HCT116 (cell line): ENCODE measurements around the gene PGGHG. TPM values are rescaled to one million over a fixed set of nuclear protein-coding genes. Genes with fewer than 3 reads are reported as not detected.

Experiments
- CEBPB ChIP-seq: IDR thresholded peaks from 2 replicates; pipeline ENCODE4 v1.6.1; 2012; ENCODE audit warnings: low read depth
- EZH2phosphoT487 ChIP-seq: fragments of 200-600 bp; IDR thresholded peaks from 2 replicates; pipeline ENCODE4 v1.6.1; 2018; ENCODE audit warnings: antibody characterized with exemption, borderline replicate concordance
- ZBTB33 ChIP-seq: IDR thresholded peaks from 2 replicates; pipeline ENCODE4 v1.6.1; 2011; ENCODE audit warnings: mild to moderate bottlenecking, low read length, moderate library complexity; ENCODE audit not compliant: insufficient replicate concordance; ENCODE audit errors: extremely low read depth
- ZNF274 ChIP-seq: fragments of 200-500 bp; sonication (Bioruptor generic); IDR thresholded peaks from 2 replicates; pipeline ENCODE4 v1.6.1; 2014; ENCODE audit warnings: mild to moderate bottlenecking, low read depth, low read length, inconsistent platforms
- total RNA-seq: library from RNA; stranded (reverse); gene quantifications from one replicate; pipeline ENCODE4 v1.2.1, GENCODE V29; 2021; ENCODE audit not compliant: unreplicated experiment
- TF ChIP-seq, protein P1 (sequence below): IDR thresholded peaks from 2 replicates; pipeline ENCODE4 v1.6.1; 2012; ENCODE audit warnings: low read depth

The PGGHG gene
- total RNA-seq, 1 experiment from 2014 or later: 57.5 TPM

DNA sequence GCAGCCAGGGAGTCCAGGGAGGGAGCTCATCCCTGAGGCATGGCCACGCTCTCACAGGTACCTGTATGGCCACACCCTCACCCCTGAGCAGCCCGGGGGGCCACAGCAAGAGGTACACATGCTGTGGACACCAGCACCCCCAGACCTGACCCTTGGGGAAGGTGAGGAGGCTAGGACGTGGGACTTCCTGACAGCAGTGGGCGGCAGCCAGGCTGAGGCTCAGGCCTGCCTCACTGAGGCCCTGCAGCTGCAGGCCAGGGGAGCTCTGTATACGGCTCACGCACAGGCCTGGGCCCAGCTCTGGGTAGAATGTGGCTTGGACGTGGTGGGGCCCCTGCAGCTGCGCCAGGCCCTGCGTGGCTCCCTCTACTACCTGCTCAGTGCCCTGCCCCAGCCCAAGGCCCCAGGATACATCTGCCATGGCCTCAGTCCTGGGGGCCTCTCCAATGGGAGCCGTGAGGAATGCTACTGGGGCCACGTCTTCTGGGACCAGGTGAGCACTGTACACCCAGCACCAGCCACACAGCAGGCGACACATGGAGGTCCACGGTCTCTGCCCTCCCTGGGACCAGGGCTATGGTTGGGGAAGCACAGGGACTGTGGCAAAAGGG lies 1.8 kb downstream of the PGGHG start (continued):
- TF ChIP-seq, protein P1, sequence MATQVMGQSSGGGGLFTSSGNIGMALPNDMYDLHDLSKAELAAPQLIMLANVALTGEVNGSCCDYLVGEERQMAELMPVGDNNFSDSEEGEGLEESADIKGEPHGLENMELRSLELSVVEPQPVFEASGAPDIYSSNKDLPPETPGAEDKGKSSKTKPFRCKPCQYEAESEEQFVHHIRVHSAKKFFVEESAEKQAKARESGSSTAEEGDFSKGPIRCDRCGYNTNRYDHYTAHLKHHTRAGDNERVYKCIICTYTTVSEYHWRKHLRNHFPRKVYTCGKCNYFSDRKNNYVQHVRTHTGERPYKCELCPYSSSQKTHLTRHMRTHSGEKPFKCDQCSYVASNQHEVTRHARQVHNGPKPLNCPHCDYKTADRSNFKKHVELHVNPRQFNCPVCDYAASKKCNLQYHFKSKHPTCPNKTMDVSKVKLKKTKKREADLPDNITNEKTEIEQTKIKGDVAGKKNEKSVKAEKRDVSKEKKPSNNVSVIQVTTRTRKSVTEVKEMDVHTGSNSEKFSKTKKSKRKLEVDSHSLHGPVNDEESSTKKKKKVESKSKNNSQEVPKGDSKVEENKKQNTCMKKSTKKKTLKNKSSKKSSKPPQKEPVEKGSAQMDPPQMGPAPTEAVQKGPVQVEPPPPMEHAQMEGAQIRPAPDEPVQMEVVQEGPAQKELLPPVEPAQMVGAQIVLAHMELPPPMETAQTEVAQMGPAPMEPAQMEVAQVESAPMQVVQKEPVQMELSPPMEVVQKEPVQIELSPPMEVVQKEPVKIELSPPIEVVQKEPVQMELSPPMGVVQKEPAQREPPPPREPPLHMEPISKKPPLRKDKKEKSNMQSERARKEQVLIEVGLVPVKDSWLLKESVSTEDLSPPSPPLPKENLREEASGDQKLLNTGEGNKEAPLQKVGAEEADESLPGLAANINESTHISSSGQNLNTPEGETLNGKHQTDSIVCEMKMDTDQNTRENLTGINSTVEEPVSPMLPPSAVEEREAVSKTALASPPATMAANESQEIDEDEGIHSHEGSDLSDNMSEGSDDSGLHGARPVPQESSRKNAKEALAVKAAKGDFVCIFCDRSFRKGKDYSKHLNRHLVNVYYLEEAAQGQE: no peak
- TF ChIP-seq EZH2phosphoT487: no peak
- TF ChIP-seq ZNF274: no peak
- TF ChIP-seq CEBPB: no peak
- TF ChIP-seq ZBTB33: no peak
- TF ChIP-seq, all 23 proteins: peak for 0
